NT2/D1 (cell line): ENCODE measurements around the gene CPN2.

Source experiments
- SUZ12 ChIP-seq: IDR thresholded peaks from 2 replicates; pipeline ENCODE4 v1.6.1; 2011; ENCODE audit not compliant: insufficient read length, insufficient read depth; ENCODE audit errors: extremely low read depth
- ZNF274 ChIP-seq: IDR thresholded peaks from 2 replicates; pipeline ENCODE4 v1.6.1; 2011; ENCODE audit warnings: mild to moderate bottlenecking, low read depth, low read length

DNA sequence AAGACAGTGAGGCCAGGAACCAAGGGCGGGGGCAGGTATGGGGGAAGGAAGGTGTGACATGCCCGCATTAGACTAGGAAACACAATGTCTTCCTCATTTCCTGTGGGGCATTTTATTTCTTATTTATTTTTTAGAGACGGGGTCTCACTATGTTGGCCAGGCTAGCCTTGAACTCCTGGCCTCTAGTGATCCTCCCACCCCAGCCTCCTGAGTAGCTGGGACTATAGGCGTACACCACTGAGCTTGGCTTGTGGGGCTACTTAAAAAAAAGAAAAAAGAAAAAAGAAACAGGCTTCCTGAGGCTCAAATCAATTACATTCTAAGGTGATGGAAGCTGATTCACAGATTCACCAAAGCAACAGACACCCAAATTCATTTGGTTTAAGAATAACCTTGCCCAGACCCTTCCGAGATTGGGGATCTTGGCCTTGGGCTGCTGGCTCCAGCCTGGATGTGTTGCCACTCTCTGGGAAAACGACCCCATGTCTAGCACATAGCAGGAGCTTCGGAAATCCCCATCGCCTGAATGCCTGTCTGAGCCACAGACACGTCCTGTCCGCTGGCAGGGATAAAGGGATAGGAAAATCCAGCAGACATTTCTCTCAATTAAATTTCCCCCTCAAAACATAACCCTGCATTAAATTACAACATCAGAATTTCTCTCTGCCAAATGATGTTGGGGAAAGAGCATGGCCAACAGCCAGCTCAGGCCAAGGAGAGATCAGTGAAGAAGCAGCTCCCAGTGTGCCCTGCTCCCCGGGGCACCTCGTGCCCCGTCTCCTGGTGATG, 13.0 kb downstream of the CPN2 start:
- TF ChIP-seq ZNF274 (no peak), SUZ12 (no peak)
